Loucy (cell line): ENCODE data around the gene TBX6.

Experiments used
- CTCF ChIP-seq: fragments of 200-600 bp; sonication (generic); conservative IDR thresholded peaks from 2 replicates; pipeline ENCODE4 v1.5.1; 2014; ENCODE audit warnings: mild to moderate bottlenecking, antibody characterized with exemption, low read length
- EZH2phosphoT487 ChIP-seq: fragments of 200-600 bp; IDR thresholded peaks from 2 replicates; pipeline ENCODE4 v1.6.1; 2018; ENCODE audit warnings: antibody characterized with exemption, mild to moderate bottlenecking, moderate library complexity, borderline replicate concordance

- TF ChIP-seq CTCF: no peak
- no peak for TF ChIP-seq EZH2phosphoT487
Measured at GRCh38 chr16:30046178-30046577, 45.5 kb downstream of the TBX6 start.
